OCI-LY1 (cell line): Measurements from ENCODE around the gene GNG12.

Source experiments
- CTCF ChIP-seq: fragments of 200-600 bp; sonication (generic), shearing (Covaris generic); IDR thresholded peaks from 2 replicates; pipeline ENCODE4 v1.5.1; 2017; ENCODE audit warnings: mild to moderate bottlenecking, antibody characterized with exemption, low read length, moderate library complexity, mixed read lengths
- EZH2 ChIP-seq: fragments of 200-600 bp; sonication (generic), shearing (Covaris generic); IDR thresholded peaks from 2 replicates; pipeline ENCODE4 v1.8.0; 2017; ENCODE audit warnings: borderline replicate concordance, mixed run types, mild to moderate bottlenecking, antibody characterized with exemption, low read length, moderate library complexity, mixed read lengths

GRCh38 chr1:67780637-67781036 lies 52.6 kb downstream of the GNG12 start:
- TF ChIP-seq CTCF (no peak), EZH2 (no peak)
